Hematopoietic multipotent progenitor cell treated with erythropoietin and hydrocortisone succinate and interleukin-3 and kit ligand, for 6 days (in vitro differentiated cells): Measurements from ENCODE around the gene SLC36A4.
"Not testable (repeated sequence)": the region's sequence is repeated elsewhere in the genome, so short reads cannot be mapped to it uniquely, and the experiment has no call there.

Experiments used
- DNase-seq: peaks from one replicate; pipeline ENCODE4 v3.0.0-alpha.2; 2015

SLC36A4 gene

DNA sequence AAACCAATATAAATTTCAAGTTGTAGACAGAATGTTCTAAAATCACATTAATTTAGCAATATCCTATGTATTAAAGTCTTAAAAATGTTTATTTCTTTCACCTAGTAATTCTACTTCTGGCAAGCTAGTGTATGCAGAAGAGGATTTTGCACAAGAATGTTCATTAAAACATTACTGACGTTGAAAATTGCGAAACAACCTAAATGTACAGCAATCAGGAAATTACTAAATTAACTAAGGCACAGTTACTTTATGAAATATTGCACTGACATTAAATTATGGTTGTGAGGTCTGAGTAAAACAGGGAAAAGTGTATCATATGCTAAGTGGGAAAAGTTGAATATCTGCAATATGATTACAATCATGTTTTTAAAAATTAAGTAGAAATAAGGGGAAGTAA lies 4.1 kb downstream of the SLC36A4 start:
- peak; percentile 70 for DNase-seq

DNA sequence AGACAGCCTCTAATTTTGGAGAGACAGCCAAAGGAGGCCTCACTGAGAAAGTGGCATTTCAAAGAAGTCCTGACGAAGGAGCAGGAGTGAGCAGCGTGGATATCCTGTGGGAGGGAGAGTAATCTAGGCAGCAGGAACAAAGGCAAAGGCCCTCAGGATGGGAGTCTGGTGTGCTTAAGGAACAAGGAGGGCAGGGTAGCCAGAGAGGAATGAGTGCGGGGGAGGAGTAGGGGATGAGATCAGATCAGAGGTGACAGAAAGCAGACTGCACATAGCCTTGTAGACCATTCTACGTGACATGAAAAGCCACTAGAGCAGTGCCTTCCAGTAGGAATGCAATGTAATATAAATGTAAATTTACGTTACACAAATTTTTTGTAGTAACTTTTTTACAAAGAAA lies 5.6 kb downstream of the SLC36A4 start:
- no peak for DNase-seq

DNA sequence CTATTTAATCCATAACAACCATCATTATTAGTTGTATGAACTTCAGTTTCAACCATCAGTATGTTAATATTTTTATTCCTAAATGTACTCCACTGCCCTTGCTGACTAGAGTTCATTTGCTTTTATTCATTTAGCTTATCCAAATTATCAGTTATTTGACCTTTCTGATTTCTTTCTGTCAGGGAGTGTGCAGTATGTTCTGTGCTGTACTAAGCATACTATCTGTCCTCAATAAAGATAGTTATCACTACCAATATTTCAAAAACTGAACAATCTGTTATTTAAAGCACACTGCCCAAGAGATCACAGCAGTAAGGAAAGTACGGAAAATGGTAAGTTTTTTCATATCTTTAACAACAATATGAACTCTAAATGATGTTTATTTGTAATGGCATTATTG lies 8.3 kb downstream of the SLC36A4 start:
- no peak for DNase-seq

- DNase-seq: no peak
These were observed 9.1 kb downstream of the SLC36A4 start for GRCh38 chr11:93188726-93189125.

GRCh38 chr11:93187290-93187689 lies 10.5 kb downstream of the SLC36A4 start:
- no peak for DNase-seq

DNA sequence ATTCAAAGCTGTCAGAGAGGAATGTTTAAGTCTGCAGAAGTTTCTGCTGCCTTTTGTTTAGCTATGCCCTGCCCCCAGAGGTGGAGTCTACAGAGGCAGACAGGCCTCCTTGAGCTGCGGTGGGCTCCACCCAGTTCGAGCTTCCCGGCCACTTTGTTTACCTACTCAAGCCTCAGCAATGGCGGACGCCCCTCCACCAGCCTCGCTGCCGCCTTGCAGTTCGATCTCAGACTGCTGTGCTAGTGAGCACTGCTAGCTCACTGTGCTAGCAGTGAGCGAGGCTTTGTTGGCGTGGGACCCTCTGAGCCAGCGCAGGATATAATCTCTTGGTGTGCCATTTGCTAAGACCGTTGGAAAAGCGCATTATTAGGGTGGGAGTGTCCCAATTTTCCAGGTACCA lies 19.9 kb downstream of the SLC36A4 start:
- not testable (repeated sequence) for DNase-seq

GRCh38 chr11:93169950-93170561 lies 27.7 kb downstream of the SLC36A4 start:
- DNase-seq: peak; percentile 48

DNA sequence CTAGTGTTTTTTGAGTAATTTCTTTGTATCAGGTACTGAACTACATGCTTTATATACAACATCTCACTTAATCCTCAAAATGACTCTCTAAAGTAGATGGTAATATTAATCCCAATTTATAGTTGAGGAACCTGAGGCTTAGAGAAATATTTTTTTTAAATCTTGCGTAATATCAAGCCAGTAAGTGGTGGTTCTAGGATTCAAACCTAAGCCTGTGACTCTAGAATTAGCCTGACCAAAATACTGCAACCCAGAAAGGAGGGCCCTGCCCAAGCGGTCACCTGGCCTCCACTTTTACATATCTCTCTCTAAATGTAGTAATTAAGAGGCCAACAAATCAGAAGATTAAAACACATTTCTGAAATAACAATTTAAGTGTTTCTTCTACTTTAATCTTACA lies 28.6 kb downstream of the SLC36A4 start:
- DNase-seq: no peak

- DNase-seq: no peak
These were observed 30.9 kb downstream of the SLC36A4 start for GRCh38 chr11:93166862-93167261.

GRCh38 chr11:93166194-93166593 lies 31.6 kb downstream of the SLC36A4 start:
- no peak for DNase-seq

GRCh38 chr11:93160808-93161207 lies 37.0 kb downstream of the SLC36A4 start:
- DNase-seq: no peak

DNA sequence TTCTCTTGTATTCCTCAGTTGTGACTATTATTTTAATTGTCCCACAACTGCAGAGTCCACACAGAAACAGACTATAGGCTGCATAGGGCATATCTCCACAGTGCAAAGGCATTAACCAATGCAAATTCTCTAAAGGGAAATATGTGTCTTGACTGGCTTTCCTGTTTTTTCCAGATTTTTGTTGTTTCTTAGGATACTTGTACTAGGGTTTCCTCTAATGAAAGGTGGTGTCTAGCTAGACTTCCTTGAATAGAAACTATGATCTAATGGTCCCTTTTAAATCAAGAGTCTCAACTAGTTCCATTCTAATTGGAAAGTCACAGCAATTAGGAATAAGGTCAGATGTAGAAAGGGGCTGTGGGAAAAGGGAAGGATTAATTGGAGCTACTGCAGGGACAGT lies 37.6 kb downstream of the SLC36A4 start:
- no peak for DNase-seq

- DNase-seq: no peak
These were observed 38.1 kb downstream of the SLC36A4 start for GRCh38 chr11:93159721-93160120.

- no peak for DNase-seq
These were observed 42.1 kb downstream of the SLC36A4 start for GRCh38 chr11:93155738-93156137.

GRCh38 chr11:93145390-93145915 lies 52.3 kb downstream of the SLC36A4 start:
- DNase-seq: no peak

GRCh38 chr11:93143800-93144199 lies 54.0 kb downstream of the SLC36A4 start:
- no peak for DNase-seq

DNA sequence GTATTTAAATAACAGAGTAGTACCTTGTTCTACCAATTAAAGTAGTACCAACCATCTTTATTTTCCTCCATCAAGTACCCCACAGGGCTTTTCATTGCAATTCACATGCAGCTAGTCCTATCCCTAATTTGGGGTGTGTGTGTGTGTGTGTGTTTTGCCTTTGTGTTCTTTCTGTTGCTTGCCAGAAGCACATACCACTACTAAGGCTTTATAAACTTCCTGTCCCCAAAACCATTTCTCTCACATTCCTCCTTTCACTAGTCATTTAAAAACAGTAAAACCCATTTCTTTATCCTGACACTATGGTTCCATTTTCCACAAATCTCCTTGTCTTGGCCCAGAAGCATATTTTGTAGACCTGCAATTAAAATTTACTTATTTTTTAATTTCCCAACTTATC lies 54.6 kb downstream of the SLC36A4 start:
- no peak for DNase-seq

GRCh38 chr11:93133488-93134109 lies 64.2 kb downstream of the SLC36A4 start:
- no peak for DNase-seq

GRCh38 chr11:93132836-93133235 lies 65.0 kb downstream of the SLC36A4 start:
- no peak for DNase-seq

GRCh38 chr11:93131709-93132108 lies 66.1 kb downstream of the SLC36A4 start:
- peak; percentile 9 for DNase-seq

DNA sequence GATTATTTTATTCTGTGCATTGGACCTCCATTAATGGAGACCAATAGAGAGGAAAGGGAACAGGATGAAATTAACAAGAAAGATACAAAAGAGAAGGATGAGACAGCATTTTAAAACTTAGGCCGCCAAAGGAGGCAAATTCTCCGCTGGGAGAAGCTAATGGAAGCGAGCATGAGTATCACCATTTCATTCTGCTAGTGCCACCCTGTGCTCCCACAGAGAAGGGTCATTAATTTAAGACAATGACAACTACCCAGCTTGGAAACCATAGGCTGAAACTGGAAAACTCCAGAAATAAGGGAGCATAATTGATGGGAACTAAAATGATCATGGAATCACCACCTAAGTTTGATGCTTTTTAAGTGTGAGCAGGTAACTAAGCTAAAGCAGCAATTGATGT lies 69.2 kb downstream of the SLC36A4 start:
- no peak for DNase-seq

- no peak for DNase-seq
These were observed 74.4 kb downstream of the SLC36A4 start for GRCh38 chr11:93123351-93123898.

- no peak for DNase-seq
These were observed 75.1 kb downstream of the SLC36A4 start for GRCh38 chr11:93122535-93123235.

- DNase-seq: no peak
These were observed 79.5 kb downstream of the SLC36A4 start for GRCh38 chr11:93118276-93118675.
